ENCODE measurements around the gene PIK3IP1.

The PIK3IP1 gene

DNA sequence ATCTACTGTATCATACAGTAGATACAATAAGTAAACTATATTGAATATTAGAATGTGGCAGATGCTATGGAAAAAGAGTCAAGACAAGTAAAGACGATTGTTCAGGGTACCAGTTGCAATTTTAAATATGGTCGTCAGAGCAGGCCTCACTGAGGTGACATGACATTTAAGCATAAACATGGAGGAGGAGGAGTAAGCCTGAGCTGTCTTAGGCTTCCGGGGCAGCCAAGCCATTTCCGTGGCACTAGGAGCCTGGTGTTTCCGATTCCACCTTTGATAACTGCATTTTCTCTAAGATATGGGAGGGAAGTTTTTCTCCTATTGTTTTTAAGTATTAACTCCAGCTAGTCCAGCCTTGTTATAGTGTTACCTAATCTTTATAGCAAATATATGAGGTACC lies 14.5 kb downstream of the PIK3IP1 start:
- no peak for TF ChIP-seq EZH2phosphoT487 (IDR thresholded peaks at IDR 0.05; ENCODE audit: borderline replicate concordance, low read length)
- TF ChIP-seq, protein P1, sequence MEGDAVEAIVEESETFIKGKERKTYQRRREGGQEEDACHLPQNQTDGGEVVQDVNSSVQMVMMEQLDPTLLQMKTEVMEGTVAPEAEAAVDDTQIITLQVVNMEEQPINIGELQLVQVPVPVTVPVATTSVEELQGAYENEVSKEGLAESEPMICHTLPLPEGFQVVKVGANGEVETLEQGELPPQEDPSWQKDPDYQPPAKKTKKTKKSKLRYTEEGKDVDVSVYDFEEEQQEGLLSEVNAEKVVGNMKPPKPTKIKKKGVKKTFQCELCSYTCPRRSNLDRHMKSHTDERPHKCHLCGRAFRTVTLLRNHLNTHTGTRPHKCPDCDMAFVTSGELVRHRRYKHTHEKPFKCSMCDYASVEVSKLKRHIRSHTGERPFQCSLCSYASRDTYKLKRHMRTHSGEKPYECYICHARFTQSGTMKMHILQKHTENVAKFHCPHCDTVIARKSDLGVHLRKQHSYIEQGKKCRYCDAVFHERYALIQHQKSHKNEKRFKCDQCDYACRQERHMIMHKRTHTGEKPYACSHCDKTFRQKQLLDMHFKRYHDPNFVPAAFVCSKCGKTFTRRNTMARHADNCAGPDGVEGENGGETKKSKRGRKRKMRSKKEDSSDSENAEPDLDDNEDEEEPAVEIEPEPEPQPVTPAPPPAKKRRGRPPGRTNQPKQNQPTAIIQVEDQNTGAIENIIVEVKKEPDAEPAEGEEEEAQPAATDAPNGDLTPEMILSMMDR (IDR thresholded peaks at IDR 0.05; ENCODE audit: low read depth, low read length, poor library complexity, severe bottlenecking), result no peak
- H3K27ac ChIP-seq (ENCODE audit: low read depth, low read length), result no peak overlapping the region
- H3K4me2 ChIP-seq (ENCODE audit: low read length), result no peak overlapping the region
- peaks cover 81% of the 10 kb centered on the region for H3K36me3 ChIP-seq (ENCODE audit: control insufficient read depth, low read length)
- 0 out of 2 replicates have a peak, but pooled peaks cover 3% of the 10 kb centered on the region for H3F3A ChIP-seq (ENCODE audit: control insufficient read depth, insufficient read depth)
- no peaks in the 10 kb centered on the region for H3K9me3 ChIP-seq (ENCODE audit: control insufficient read depth, insufficient read depth, low read length)
- no peaks in the 10 kb centered on the region for H3K79me2 ChIP-seq (ENCODE audit: control insufficient read depth, low read length)
- no peaks in the 10 kb centered on the region for H3K4me1 ChIP-seq (ENCODE audit: control insufficient read depth, low read length)
- no peaks in the 10 kb centered on the region for H3K27me3 ChIP-seq (ENCODE audit: control insufficient read depth, low read length)
- no peak overlapping the region for H3K4me3 ChIP-seq (ENCODE audit: low read length)
- no peaks in the 10 kb centered on the region for H3K9me2 ChIP-seq (replicated peaks; ENCODE audit: control insufficient read depth, low read length)
- H4K20me1 ChIP-seq (ENCODE audit: control insufficient read depth, insufficient read depth, low read depth, low read length), result no peaks in the 10 kb centered on the region

DNA sequence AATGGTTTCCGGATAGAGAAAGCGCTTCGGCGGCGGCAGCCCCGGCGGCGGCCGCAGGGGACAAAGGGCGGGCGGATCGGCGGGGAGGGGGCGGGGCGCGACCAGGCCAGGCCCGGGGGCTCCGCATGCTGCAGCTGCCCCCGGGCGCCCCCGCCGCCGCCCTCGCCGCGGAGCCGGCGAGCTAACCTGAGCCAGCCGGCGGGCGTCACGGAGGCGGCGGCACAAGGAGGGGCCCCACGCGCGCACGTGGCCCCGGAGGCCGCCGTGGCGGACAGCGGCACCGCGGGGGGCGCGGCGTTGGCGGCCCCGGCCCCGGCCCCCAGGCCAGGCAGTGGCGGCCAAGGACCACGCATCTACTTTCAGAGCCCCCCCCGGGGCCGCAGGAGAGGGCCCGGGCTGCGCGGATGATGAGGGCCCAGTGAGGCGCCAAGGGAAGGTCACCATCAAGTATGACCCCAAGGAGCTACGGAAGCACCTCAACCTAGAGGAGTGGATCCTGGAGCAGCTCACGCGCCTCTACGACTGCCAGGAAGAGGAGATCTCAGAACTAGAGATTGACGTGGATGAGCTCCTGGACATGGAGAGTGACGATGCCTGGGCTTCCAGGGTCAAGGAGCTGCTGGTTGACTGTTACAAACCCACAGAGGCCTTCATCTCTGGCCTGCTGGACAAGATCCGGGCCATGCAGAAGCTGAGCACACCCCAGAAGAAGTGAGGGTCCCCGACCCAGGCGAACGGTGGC lies 15.7 kb downstream of the PIK3IP1 start:
- no peak overlapping the region for H3K4me3 ChIP-seq (ENCODE audit: low read length)
- peaks cover 74% of the 10 kb centered on the region for H3K36me3 ChIP-seq (ENCODE audit: control insufficient read depth, low read length)
- no peaks in the 10 kb centered on the region for H3K4me1 ChIP-seq (ENCODE audit: control insufficient read depth, low read length)
- no peak overlapping the region for H3K4me2 ChIP-seq (ENCODE audit: low read length)
- no peaks in the 10 kb centered on the region for H3K27me3 ChIP-seq (ENCODE audit: control insufficient read depth, low read length)
- H3K27ac ChIP-seq (ENCODE audit: low read depth, low read length), result no peak overlapping the region
- H3F3A ChIP-seq (ENCODE audit: control insufficient read depth, insufficient read depth), result 0 out of 2 replicates have a peak, but pooled peaks cover 3% of the 10 kb centered on the region
- H3K9me2 ChIP-seq (replicated peaks; ENCODE audit: control insufficient read depth, low read length), result no peaks in the 10 kb centered on the region
- TF ChIP-seq, protein P1 (IDR thresholded peaks at IDR 0.05; ENCODE audit: low read depth, low read length, poor library complexity, severe bottlenecking), result no peak
- TF ChIP-seq EZH2phosphoT487 (IDR thresholded peaks at IDR 0.05; ENCODE audit: borderline replicate concordance, low read length), result no peak
- H3K9me3 ChIP-seq (ENCODE audit: control insufficient read depth, insufficient read depth, low read length), result no peaks in the 10 kb centered on the region
- no peaks in the 10 kb centered on the region for H4K20me1 ChIP-seq (ENCODE audit: control insufficient read depth, insufficient read depth, low read depth, low read length)
- H3K79me2 ChIP-seq (ENCODE audit: control insufficient read depth, low read length), result no peaks in the 10 kb centered on the region

DNA sequence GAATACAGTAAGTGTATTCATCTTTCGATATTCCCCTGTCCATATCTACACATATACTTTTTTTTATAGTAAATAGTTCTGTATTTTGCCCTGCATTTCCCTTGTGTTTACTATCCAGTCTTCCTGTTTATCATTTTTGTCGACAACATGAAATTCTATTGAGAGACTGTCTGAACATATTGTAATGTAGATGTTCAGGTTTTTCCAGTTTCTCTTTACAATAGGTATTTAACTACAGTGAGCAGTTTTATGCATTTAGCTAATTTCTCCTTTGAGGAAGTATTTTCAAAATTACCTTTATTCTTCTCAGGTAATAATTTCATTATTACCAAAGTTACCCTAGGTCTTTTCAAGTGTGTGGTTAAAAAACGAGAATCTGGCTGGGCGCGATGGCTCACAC lies 16.7 kb downstream of the PIK3IP1 start:
- Histone ChIP-seq H3K36me3 (ENCODE audit: control insufficient read depth, low read length) (peaks cover 64% of the 10 kb centered on the region), H3K4me1 (ENCODE audit: control insufficient read depth, low read length) (no peaks in the 10 kb centered on the region), H3F3A (ENCODE audit: control insufficient read depth, insufficient read depth) (peaks cover 6% of the 10 kb centered on the region; the same call in 1 of the 2 replicates)

More for the DNA sequence above, 16.7 kb downstream of the PIK3IP1 start:
- no peaks in the 10 kb centered on the region for H3K9me2 ChIP-seq (replicated peaks; ENCODE audit: control insufficient read depth, low read length)
- H3K27ac ChIP-seq (ENCODE audit: low read depth, low read length), result no peak overlapping the region
- no peaks in the 10 kb centered on the region for H3K9me3 ChIP-seq (ENCODE audit: control insufficient read depth, insufficient read depth, low read length)
- H3K27me3 ChIP-seq (ENCODE audit: control insufficient read depth, low read length), result no peaks in the 10 kb centered on the region
- no peaks in the 10 kb centered on the region for H3K79me2 ChIP-seq (ENCODE audit: control insufficient read depth, low read length)
- H3K4me2 ChIP-seq (ENCODE audit: low read length), result no peak overlapping the region
- no peak overlapping the region for H3K4me3 ChIP-seq (ENCODE audit: low read length)
- H4K20me1 ChIP-seq (ENCODE audit: control insufficient read depth, insufficient read depth, low read depth, low read length), result no peaks in the 10 kb centered on the region
- TF ChIP-seq EZH2phosphoT487 (IDR thresholded peaks at IDR 0.05; ENCODE audit: borderline replicate concordance, low read length), result no peak
- TF ChIP-seq, protein P1 (IDR thresholded peaks at IDR 0.05; ENCODE audit: low read depth, low read length, poor library complexity, severe bottlenecking), result no peak
